Putamen (tissue), 1 donor: Measurements from ENCODE around the gene CARMIL3.
A peak's percentile ranks its signal among the peaks of the same experiment; 100 is the strongest.
"Not testable (repeated sequence)": the region's sequence is repeated elsewhere in the genome, so short reads cannot be mapped to it uniquely, and the experiment has no call there.

Experiments used
- DNase-seq: peaks from one replicate; pipeline ENCODE4 v3.0.0-alpha.2; 2016; ENCODE audit warnings: low spot score

CARMIL3 gene

GRCh38 chr14:24051789-24052655 lies at the start of gene CARMIL3:
Gene CARMIL3, plus strand, starts transcription at chr14:24052009. Its CDS starts 145 bp downstream, at chr14:24052154.
- peak; percentile 77 for DNase-seq

GRCh38 chr14:24006471-24006816 lies 45.4 kb upstream of the CARMIL3 start:
- DNase-seq = not testable (repeated sequence)

- DNase-seq = peak; percentile 53
These were observed 44.8 kb upstream of the CARMIL3 start for GRCh38 chr14:24006817-24007652.

GRCh38 chr14:24011051-24011450 lies 40.8 kb upstream of the CARMIL3 start:
- no peak for DNase-seq

GRCh38 chr14:24012726-24013273 lies 39.0 kb upstream of the CARMIL3 start:
- DNase-seq = not testable (repeated sequence)

- DNase-seq = peak; percentile 75
These were observed 37.9 kb upstream of the CARMIL3 start for GRCh38 chr14:24013654-24014514.

- DNase-seq = not testable (repeated sequence)
These were observed 36.1 kb upstream of the CARMIL3 start for GRCh38 chr14:24015745-24016144.

GRCh38 chr14:24018978-24019377 lies 32.8 kb upstream of the CARMIL3 start:
- DNase-seq = not testable (repeated sequence)

- not testable (repeated sequence) for DNase-seq
These were observed 31.9 kb upstream of the CARMIL3 start for GRCh38 chr14:24019944-24020343.

GRCh38 chr14:24020520-24020919 lies 31.3 kb upstream of the CARMIL3 start:
- not testable (repeated sequence) for DNase-seq

GRCh38 chr14:24024939-24025418 lies 26.8 kb upstream of the CARMIL3 start:
- DNase-seq = not testable (repeated sequence)

- DNase-seq = not testable (repeated sequence)
These were observed 22.1 kb upstream of the CARMIL3 start for GRCh38 chr14:24029687-24030086.

GRCh38 chr14:24031331-24031730 lies 20.5 kb upstream of the CARMIL3 start:
- DNase-seq = not testable (repeated sequence)

- peak; percentile 70 for DNase-seq
These were observed 18.9 kb upstream of the CARMIL3 start for GRCh38 chr14:24032727-24033418.

GRCh38 chr14:24035769-24036168 lies 16.0 kb upstream of the CARMIL3 start:
- not testable (repeated sequence) for DNase-seq

- DNase-seq = peak; percentile 84
These were observed 15.4 kb upstream of the CARMIL3 start for GRCh38 chr14:24036169-24036962.

GRCh38 chr14:24036963-24037657 lies 14.7 kb upstream of the CARMIL3 start:
- not testable (repeated sequence) for DNase-seq

- DNase-seq = no peak
These were observed 14.2 kb upstream of the CARMIL3 start for GRCh38 chr14:24037658-24038037.

- DNase-seq = no peak
These were observed 13.1 kb upstream of the CARMIL3 start for GRCh38 chr14:24038686-24039085.
